Fibroblast of lung (primary cell): ENCODE data around the gene MRPL24.

Source experiments
- EZH2 ChIP-seq: IDR thresholded peaks from 2 replicates; pipeline ENCODE4 v1.5.1; 2012; ENCODE audit warnings: low read length, control low read depth, mild to moderate bottlenecking; ENCODE audit errors: missing control alignments
- TF ChIP-seq, protein P1 (sequence below), 2 donors: IDR thresholded peaks in 1 of 2; conservative IDR thresholded peaks in 1 of 2; 1 replicate in 1 of 2; 2 replicates in 1 of 2; pipeline ENCODE4 v1.5.1; 2011 to 2012; ENCODE audit warnings: low read length in 2 of 2, control low read depth in 1 of 2, inconsistent platforms in 1 of 2, low read depth in 1 of 2, mild to moderate bottlenecking in 1 of 2

DNA sequence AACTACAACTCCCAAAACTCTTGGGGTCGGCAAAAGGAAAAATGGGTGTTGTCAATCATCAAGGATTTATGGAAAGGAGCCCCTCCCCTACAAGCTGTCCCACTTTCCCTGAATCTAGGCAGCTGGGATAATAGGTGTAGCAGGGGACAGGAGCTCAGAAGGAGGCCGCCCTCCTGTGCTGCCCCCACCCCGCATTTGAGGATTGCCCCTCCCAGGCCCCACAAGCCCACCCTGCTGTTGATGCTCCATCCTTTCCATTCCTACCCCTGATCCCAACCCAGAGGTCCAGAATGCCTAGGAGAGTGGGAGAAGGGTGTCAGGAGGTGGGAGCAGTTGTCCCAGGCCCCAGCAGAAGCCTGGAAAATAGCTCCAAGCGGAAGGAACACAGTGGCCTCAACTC lies 1.9 kb upstream of the MRPL24 start:
- TF ChIP-seq, protein P1, sequence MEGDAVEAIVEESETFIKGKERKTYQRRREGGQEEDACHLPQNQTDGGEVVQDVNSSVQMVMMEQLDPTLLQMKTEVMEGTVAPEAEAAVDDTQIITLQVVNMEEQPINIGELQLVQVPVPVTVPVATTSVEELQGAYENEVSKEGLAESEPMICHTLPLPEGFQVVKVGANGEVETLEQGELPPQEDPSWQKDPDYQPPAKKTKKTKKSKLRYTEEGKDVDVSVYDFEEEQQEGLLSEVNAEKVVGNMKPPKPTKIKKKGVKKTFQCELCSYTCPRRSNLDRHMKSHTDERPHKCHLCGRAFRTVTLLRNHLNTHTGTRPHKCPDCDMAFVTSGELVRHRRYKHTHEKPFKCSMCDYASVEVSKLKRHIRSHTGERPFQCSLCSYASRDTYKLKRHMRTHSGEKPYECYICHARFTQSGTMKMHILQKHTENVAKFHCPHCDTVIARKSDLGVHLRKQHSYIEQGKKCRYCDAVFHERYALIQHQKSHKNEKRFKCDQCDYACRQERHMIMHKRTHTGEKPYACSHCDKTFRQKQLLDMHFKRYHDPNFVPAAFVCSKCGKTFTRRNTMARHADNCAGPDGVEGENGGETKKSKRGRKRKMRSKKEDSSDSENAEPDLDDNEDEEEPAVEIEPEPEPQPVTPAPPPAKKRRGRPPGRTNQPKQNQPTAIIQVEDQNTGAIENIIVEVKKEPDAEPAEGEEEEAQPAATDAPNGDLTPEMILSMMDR (conservative IDR thresholded peaks at IDR 0.05 in 1 of 2, IDR thresholded peaks at IDR 0.05 in 1 of 2; ENCODE audit: low read depth in 1 of 2, low read length in 2 of 2) = no peak
- no peak for TF ChIP-seq EZH2
